ENCODE data around the gene TM4SF18. TPM values are rescaled to one million over a fixed set of nuclear protein-coding genes. Genes with fewer than 3 reads are reported as not detected.

TM4SF18 gene
- total RNA-seq, 2 experiments from 2014 or later = not detected

GRCh38 chr3:149366941-149367840 is 33.8 kb upstream of the TM4SF18 start:
- TF ChIP-seq EZH2phosphoT487 (IDR thresholded peaks at IDR 0.05; ENCODE audit: borderline replicate concordance, low read depth, low read length) (no peak), CTCF (conservative IDR thresholded peaks at IDR 0.05; ENCODE audit: low read length) (no peak)
- Histone ChIP-seq H3K4me2 (ENCODE audit: low read length) (no peak overlapping the region), H3K79me2 (ENCODE audit: insufficient read depth, low read depth, low read length) (no peaks in the 10 kb centered on the region), H4K20me1 (ENCODE audit: insufficient read depth, low read length) (no peaks in the 10 kb centered on the region), H3K9me2 (ENCODE audit: insufficient read depth, low read length) (no peaks in the 10 kb centered on the region), H3K27ac (ENCODE audit: low read depth, low read length, poor library complexity, severe bottlenecking) (no peak overlapping the region), H3K36me3 (ENCODE audit: insufficient read depth, low read length) (no peaks in the 10 kb centered on the region), H2AFZ (ENCODE audit: low read length) (no peak overlapping the region), H3K9me3 (ENCODE audit: low read length) (no peaks in the 10 kb centered on the region), H3K4me1 (ENCODE audit: insufficient read depth, low read length, poor library complexity, severe bottlenecking) (no peaks in the 10 kb centered on the region), H3K4me3 (ENCODE audit: low read depth, low read length, poor library complexity, severe bottlenecking) (no peak overlapping the region)
- ChIA-PET POLR2A (interaction anchor here (0.7 kb wide), 1 partner anchor 224 kb away, joined by 3 read pairs; no protein-coding TSS in a partner anchor), CTCF (ENCODE audit: unreplicated experiment) (no interaction called here)
- intact Hi-C loops (cut with micrococcal nuclease; ENCODE audit: unreplicated experiment) = no loop called here
- no peak for DNase-seq (ENCODE audit: low spot score)
- BruUV-seq (replicated peaks) = no TSS peak

DNA sequence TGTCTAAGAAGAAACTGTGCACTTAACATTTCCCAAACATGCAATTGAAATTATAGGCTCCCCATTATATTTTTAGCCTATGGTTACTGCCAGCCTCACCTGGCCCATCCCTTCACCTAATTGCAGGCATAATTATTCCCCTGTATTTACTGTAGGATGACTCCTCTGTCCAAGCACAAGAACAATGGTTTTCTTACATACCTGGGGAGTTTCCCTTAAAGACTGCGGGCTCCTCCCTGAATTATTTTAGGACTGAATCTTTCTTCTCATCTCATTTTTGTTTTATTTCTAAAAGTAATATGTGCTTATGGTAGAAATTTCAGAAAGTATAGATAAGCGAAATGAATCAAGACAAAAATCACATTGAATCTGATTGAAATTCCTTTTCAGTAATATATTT is 32.6 kb upstream of the TM4SF18 start:
- Histone ChIP-seq H3K27ac (ENCODE audit: low read depth, low read length, poor library complexity, severe bottlenecking) (no peak overlapping the region), H3K79me2 (ENCODE audit: insufficient read depth, low read depth, low read length) (no peaks in the 10 kb centered on the region), H3K4me1 (ENCODE audit: insufficient read depth, low read length, poor library complexity, severe bottlenecking) (no peaks in the 10 kb centered on the region), H3K4me2 (ENCODE audit: low read length) (no peak overlapping the region), H3K9me2 (ENCODE audit: insufficient read depth, low read length) (no peaks in the 10 kb centered on the region), H4K20me1 (ENCODE audit: insufficient read depth, low read length) (no peaks in the 10 kb centered on the region), H3K36me3 (ENCODE audit: insufficient read depth, low read length) (no peaks in the 10 kb centered on the region), H3K4me3 (ENCODE audit: low read depth, low read length, poor library complexity, severe bottlenecking) (no peak overlapping the region), H3K9me3 (ENCODE audit: low read length) (no peaks in the 10 kb centered on the region), H2AFZ (ENCODE audit: low read length) (no peak overlapping the region)
- DNase-seq (ENCODE audit: low spot score) = no peak
- no peak for TF ChIP-seq CTCF (conservative IDR thresholded peaks at IDR 0.05; ENCODE audit: low read length)
- no peak for TF ChIP-seq EZH2phosphoT487 (IDR thresholded peaks at IDR 0.05; ENCODE audit: borderline replicate concordance, low read depth, low read length)
- ChIA-PET CTCF (ENCODE audit: unreplicated experiment) (no interaction called here), POLR2A (no interaction called here)
- BruUV-seq (replicated peaks) = no TSS peak
- intact Hi-C loops (cut with micrococcal nuclease; ENCODE audit: unreplicated experiment) = no loop called here

DNA sequence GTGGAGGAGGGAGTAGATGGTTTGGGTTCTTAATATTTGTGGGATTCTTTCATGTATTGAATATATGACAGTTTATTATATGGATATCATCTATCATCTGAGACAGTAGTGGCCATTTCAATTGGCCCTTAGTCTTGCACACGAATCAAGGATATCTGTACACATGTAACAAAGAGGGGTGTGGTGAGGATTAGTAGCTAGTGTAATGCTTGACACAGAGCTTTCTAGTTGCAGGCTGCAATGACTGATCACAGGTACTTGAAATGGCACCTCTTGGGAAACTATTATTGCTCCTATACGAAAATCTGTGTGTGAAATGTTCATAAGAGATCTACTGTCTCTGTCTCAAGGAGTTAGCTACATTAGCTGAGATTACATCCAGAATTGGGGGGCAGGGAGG is 31.2 kb upstream of the TM4SF18 start:
- ChIA-PET CTCF (ENCODE audit: unreplicated experiment) (no interaction called here), POLR2A (interaction anchor here (0.6 kb wide), 1 partner anchor 42 kb away, joined by 3 read pairs; no protein-coding TSS in a partner anchor)
- no peak overlapping the region for H3K4me2 ChIP-seq (ENCODE audit: low read length)
- DNase-seq (ENCODE audit: low spot score) = no peak
- TF ChIP-seq CTCF (conservative IDR thresholded peaks at IDR 0.05; ENCODE audit: low read length) = no peak
- no peak for TF ChIP-seq EZH2phosphoT487 (IDR thresholded peaks at IDR 0.05; ENCODE audit: borderline replicate concordance, low read depth, low read length)
- H3K9me2 ChIP-seq (ENCODE audit: insufficient read depth, low read length) = no peaks in the 10 kb centered on the region
- H3K79me2 ChIP-seq (ENCODE audit: insufficient read depth, low read depth, low read length) = no peaks in the 10 kb centered on the region
- no peak overlapping the region for H3K27ac ChIP-seq (ENCODE audit: low read depth, low read length, poor library complexity, severe bottlenecking)
- H3K9me3 ChIP-seq (ENCODE audit: low read length) = no peaks in the 10 kb centered on the region
- no TSS peak for BruUV-seq (replicated peaks)
- no peaks in the 10 kb centered on the region for H3K36me3 ChIP-seq (ENCODE audit: insufficient read depth, low read length)
- intact Hi-C loops (cut with micrococcal nuclease; ENCODE audit: unreplicated experiment) = no loop called here
- H2AFZ ChIP-seq (ENCODE audit: low read length) = no peak overlapping the region
- H4K20me1 ChIP-seq (ENCODE audit: insufficient read depth, low read length) = no peaks in the 10 kb centered on the region
- H3K4me3 ChIP-seq (ENCODE audit: low read depth, low read length, poor library complexity, severe bottlenecking) = no peak overlapping the region
- no peaks in the 10 kb centered on the region for H3K4me1 ChIP-seq (ENCODE audit: insufficient read depth, low read length, poor library complexity, severe bottlenecking)
